Measurements from ENCODE around the gene LRIG1.

Gene LRIG1

GRCh38 chr3:66536791-66537190 is 36.0 kb upstream of the LRIG1 start:
- Histone ChIP-seq H3K27me3 (replicated peaks; ENCODE audit: insufficient read depth, low read length) (no peaks in the 10 kb centered on the region), H3K9me2 (replicated peaks; ENCODE audit: insufficient read depth, low read length) (no peaks in the 10 kb centered on the region), H3K4me3 (ENCODE audit: low read length) (no peak overlapping the region), H2AFZ (ENCODE audit: low read length) (no peak overlapping the region), H3K79me2 (ENCODE audit: low read length) (no peaks in the 10 kb centered on the region), H4K20me1 (ENCODE audit: insufficient read depth, low read length) (no peaks in the 10 kb centered on the region), H3K4me2 (ENCODE audit: low read depth, low read length) (no peak overlapping the region), H3K4me1 (ENCODE audit: low read length) (no peaks in the 10 kb centered on the region), H3F3A (ENCODE audit: insufficient read depth, low read length) (no peaks in the 10 kb centered on the region), H3K27ac (ENCODE audit: low read length) (no peak overlapping the region), H3K9ac (ENCODE audit: low read length) (no peak overlapping the region), H3K9me3 (replicated peaks; ENCODE audit: insufficient read depth, low read length) (no peaks in the 10 kb centered on the region), H3K36me3 (replicated peaks; ENCODE audit: insufficient read depth, low read length) (no peaks in the 10 kb centered on the region)
- TF ChIP-seq CTCF (IDR thresholded peaks at IDR 0.05; ENCODE audit: low read length) (no peak), EZH2phosphoT487 (IDR thresholded peaks at IDR 0.05; ENCODE audit: low read length) (no peak), EZH2 (optimal IDR thresholded peaks at IDR 0.05; ENCODE audit: low read depth, low read length) (no peak)
- no peak for DNase-seq

GRCh38 chr3:66534304-66534845 is 33.6 kb upstream of the LRIG1 start:
- Histone ChIP-seq H3K27ac (ENCODE audit: low read length) (no peak overlapping the region), H3K4me3 (ENCODE audit: low read length) (no peak overlapping the region), H3K4me2 (ENCODE audit: low read depth, low read length) (no peak overlapping the region), H4K20me1 (ENCODE audit: insufficient read depth, low read length) (no peaks in the 10 kb centered on the region), H3K9me3 (replicated peaks; ENCODE audit: insufficient read depth, low read length) (no peaks in the 10 kb centered on the region), H3K9me2 (replicated peaks; ENCODE audit: insufficient read depth, low read length) (no peaks in the 10 kb centered on the region), H3K4me1 (ENCODE audit: low read length) (no peaks in the 10 kb centered on the region), H3K36me3 (replicated peaks; ENCODE audit: insufficient read depth, low read length) (no peaks in the 10 kb centered on the region), H3K9ac (ENCODE audit: low read length) (no peak overlapping the region), H3F3A (ENCODE audit: insufficient read depth, low read length) (no peaks in the 10 kb centered on the region), H3K79me2 (ENCODE audit: low read length) (no peaks in the 10 kb centered on the region), H3K27me3 (replicated peaks; ENCODE audit: insufficient read depth, low read length) (no peaks in the 10 kb centered on the region), H2AFZ (ENCODE audit: low read length) (no peak overlapping the region)
- DNase-seq = no peak
- TF ChIP-seq EZH2 (optimal IDR thresholded peaks at IDR 0.05; ENCODE audit: low read depth, low read length) (no peak), EZH2phosphoT487 (IDR thresholded peaks at IDR 0.05; ENCODE audit: low read length) (no peak), CTCF (IDR thresholded peaks at IDR 0.05; ENCODE audit: low read length) (no peak)

GRCh38 chr3:66532613-66533012 is 31.8 kb upstream of the LRIG1 start:
- H3K27me3 ChIP-seq (replicated peaks; ENCODE audit: insufficient read depth, low read length) = no peaks in the 10 kb centered on the region
- TF ChIP-seq CTCF (IDR thresholded peaks at IDR 0.05; ENCODE audit: low read length) = no peak
- no peak for TF ChIP-seq EZH2phosphoT487 (IDR thresholded peaks at IDR 0.05; ENCODE audit: low read length)
- no peak for TF ChIP-seq EZH2 (optimal IDR thresholded peaks at IDR 0.05; ENCODE audit: low read depth, low read length)

More at GRCh38 chr3:66532613-66533012, 31.8 kb upstream of the LRIG1 start:
- Histone ChIP-seq H3K9me2 (replicated peaks; ENCODE audit: insufficient read depth, low read length) (no peaks in the 10 kb centered on the region), H4K20me1 (ENCODE audit: insufficient read depth, low read length) (no peaks in the 10 kb centered on the region), H3F3A (ENCODE audit: insufficient read depth, low read length) (no peaks in the 10 kb centered on the region), H3K9ac (ENCODE audit: low read length) (no peak overlapping the region), H3K4me2 (ENCODE audit: low read depth, low read length) (no peak overlapping the region), H3K79me2 (ENCODE audit: low read length) (no peaks in the 10 kb centered on the region), H2AFZ (ENCODE audit: low read length) (no peak overlapping the region), H3K4me1 (ENCODE audit: low read length) (no peaks in the 10 kb centered on the region), H3K36me3 (replicated peaks; ENCODE audit: insufficient read depth, low read length) (no peaks in the 10 kb centered on the region), H3K4me3 (ENCODE audit: low read length) (no peak overlapping the region), H3K9me3 (replicated peaks; ENCODE audit: insufficient read depth, low read length) (no peaks in the 10 kb centered on the region), H3K27ac (ENCODE audit: low read length) (no peak overlapping the region)
- no peak for DNase-seq

Data from MM.1S (cell line).